ENCODE measurements around the gene AOX1.

AOX1 gene

DNA sequence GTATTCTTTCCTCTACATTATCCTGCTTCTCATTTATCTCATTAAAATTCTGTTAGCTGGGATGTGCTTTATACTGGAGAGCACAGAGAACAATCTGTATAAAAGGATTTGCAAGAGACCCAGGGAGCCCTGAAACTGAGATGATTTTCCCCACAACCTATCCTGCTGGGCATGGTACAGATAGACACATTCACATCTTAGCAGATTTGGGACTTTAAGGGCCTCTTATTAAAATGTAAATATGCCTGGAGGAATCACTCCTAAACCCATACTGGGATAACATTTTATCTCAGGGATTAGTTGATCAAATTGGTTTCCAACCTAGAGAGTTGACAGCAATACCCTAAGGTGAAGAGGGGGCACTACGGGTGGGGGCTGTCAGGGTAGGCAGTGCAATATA is 45.5 kb downstream of the AOX1 start:
- H3K27ac ChIP-seq (ENCODE audit: low read length): no peak overlapping the region
- DNase-seq: no peak
- no peak overlapping the region for H3K4me3 ChIP-seq (ENCODE audit: low read length)
- H3K27me3 ChIP-seq (replicated peaks; ENCODE audit: insufficient read depth, low read length): no peaks in the 10 kb centered on the region
- no peaks in the 10 kb centered on the region for H3K36me3 ChIP-seq (replicated peaks; ENCODE audit: insufficient read depth, low read length)
- H3K79me2 ChIP-seq (ENCODE audit: low read length): no peaks in the 10 kb centered on the region
- H3F3A ChIP-seq (ENCODE audit: insufficient read depth, low read length): no peaks in the 10 kb centered on the region
- H4K20me1 ChIP-seq (ENCODE audit: insufficient read depth, low read length): no peaks in the 10 kb centered on the region
- H3K9me2 ChIP-seq (replicated peaks; ENCODE audit: insufficient read depth, low read length): no peaks in the 10 kb centered on the region
- H2AFZ ChIP-seq (ENCODE audit: low read length): no peak overlapping the region
- H3K4me2 ChIP-seq (ENCODE audit: low read depth, low read length): no peak overlapping the region
- no peaks in the 10 kb centered on the region for H3K4me1 ChIP-seq (ENCODE audit: low read length)
- no peaks in the 10 kb centered on the region for H3K9me3 ChIP-seq (replicated peaks; ENCODE audit: insufficient read depth, low read length)
- H3K9ac ChIP-seq (ENCODE audit: low read length): no peak overlapping the region
- no peak for TF ChIP-seq EZH2 (optimal IDR thresholded peaks at IDR 0.05; ENCODE audit: low read depth, low read length)
- TF ChIP-seq EZH2phosphoT487 (IDR thresholded peaks at IDR 0.05; ENCODE audit: low read length): no peak
- TF ChIP-seq, protein P1, sequence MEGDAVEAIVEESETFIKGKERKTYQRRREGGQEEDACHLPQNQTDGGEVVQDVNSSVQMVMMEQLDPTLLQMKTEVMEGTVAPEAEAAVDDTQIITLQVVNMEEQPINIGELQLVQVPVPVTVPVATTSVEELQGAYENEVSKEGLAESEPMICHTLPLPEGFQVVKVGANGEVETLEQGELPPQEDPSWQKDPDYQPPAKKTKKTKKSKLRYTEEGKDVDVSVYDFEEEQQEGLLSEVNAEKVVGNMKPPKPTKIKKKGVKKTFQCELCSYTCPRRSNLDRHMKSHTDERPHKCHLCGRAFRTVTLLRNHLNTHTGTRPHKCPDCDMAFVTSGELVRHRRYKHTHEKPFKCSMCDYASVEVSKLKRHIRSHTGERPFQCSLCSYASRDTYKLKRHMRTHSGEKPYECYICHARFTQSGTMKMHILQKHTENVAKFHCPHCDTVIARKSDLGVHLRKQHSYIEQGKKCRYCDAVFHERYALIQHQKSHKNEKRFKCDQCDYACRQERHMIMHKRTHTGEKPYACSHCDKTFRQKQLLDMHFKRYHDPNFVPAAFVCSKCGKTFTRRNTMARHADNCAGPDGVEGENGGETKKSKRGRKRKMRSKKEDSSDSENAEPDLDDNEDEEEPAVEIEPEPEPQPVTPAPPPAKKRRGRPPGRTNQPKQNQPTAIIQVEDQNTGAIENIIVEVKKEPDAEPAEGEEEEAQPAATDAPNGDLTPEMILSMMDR (IDR thresholded peaks at IDR 0.05; ENCODE audit: low read length): no peak

DNA sequence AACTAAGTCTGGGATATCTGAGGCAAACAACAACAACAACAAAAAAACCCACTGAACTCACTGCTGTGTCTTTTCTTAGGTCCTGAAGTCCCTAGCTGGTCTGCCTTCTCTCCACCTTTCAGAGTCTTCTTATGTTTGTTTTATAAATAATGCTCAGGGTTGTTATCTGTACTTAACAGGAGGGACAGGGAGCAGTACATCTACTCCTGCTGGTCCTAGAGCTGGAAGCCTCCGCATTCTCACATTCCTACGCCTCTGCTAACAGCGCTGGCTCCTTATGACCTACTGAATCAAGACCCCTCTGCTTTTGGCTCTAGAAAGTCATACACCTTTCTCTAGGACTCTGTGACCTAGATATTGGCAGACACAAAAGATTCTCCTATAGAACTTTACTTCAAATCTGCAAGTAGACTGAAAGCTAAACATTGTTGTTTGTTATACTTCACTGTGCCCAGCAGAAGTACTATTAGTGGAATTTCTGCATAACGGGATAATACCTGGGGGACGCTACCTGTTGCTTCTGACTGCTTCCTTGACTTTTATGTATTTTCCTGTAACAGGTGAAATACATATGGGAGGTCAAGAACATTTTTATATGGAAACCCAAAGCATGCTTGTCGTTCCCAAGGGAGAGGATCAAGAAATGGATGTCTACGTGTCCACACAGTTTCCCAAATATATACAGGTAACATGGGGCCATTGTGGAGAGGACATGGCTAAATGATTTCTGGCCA is 48.6 kb downstream of the AOX1 start:
- Histone ChIP-seq H3K27ac (ENCODE audit: low read length) (no peak overlapping the region), H4K20me1 (ENCODE audit: insufficient read depth, low read length) (no peaks in the 10 kb centered on the region), H3K4me3 (ENCODE audit: low read length) (no peak overlapping the region), H3K9ac (ENCODE audit: low read length) (no peak overlapping the region), H3K4me1 (ENCODE audit: low read length) (no peaks in the 10 kb centered on the region), H3K79me2 (ENCODE audit: low read length) (no peaks in the 10 kb centered on the region), H3K9me3 (replicated peaks; ENCODE audit: insufficient read depth, low read length) (no peaks in the 10 kb centered on the region), H3F3A (ENCODE audit: insufficient read depth, low read length) (no peaks in the 10 kb centered on the region), H3K4me2 (ENCODE audit: low read depth, low read length) (no peak overlapping the region), H2AFZ (ENCODE audit: low read length) (no peak overlapping the region), H3K27me3 (replicated peaks; ENCODE audit: insufficient read depth, low read length) (no peaks in the 10 kb centered on the region), H3K36me3 (replicated peaks; ENCODE audit: insufficient read depth, low read length) (no peaks in the 10 kb centered on the region), H3K9me2 (replicated peaks; ENCODE audit: insufficient read depth, low read length) (no peaks in the 10 kb centered on the region)
- TF ChIP-seq, protein P1 (IDR thresholded peaks at IDR 0.05; ENCODE audit: low read length): no peak
- TF ChIP-seq EZH2phosphoT487 (IDR thresholded peaks at IDR 0.05; ENCODE audit: low read length) (no peak), EZH2 (optimal IDR thresholded peaks at IDR 0.05; ENCODE audit: low read depth, low read length) (no peak)
- DNase-seq: no peak

DNA sequence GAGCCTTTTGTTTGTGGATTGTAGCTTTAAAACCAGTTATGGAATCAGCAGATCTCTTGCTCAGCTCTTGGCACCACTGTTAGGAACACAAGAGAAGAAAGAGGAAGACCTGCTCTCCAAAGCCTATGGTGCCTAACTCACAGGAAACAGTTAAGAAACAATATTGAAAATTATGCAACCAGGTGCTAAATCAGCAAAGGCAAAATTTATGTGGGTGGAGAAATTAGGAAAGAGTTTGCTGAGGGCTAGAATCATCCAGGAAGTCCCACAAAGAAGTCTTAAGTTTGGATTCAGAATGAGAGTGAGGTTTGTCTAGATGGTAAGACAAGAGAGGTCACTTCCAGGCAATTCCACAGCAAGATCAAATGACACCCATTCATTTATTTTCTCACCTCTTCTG is 49.4 kb downstream of the AOX1 start:
- Histone ChIP-seq H3K9me2 (replicated peaks; ENCODE audit: insufficient read depth, low read length) (no peaks in the 10 kb centered on the region), H3F3A (ENCODE audit: insufficient read depth, low read length) (no peaks in the 10 kb centered on the region), H3K36me3 (replicated peaks; ENCODE audit: insufficient read depth, low read length) (no peaks in the 10 kb centered on the region), H3K27ac (ENCODE audit: low read length) (no peak overlapping the region), H4K20me1 (ENCODE audit: insufficient read depth, low read length) (no peaks in the 10 kb centered on the region), H3K9ac (ENCODE audit: low read length) (no peak overlapping the region), H3K4me3 (ENCODE audit: low read length) (no peak overlapping the region), H3K79me2 (ENCODE audit: low read length) (no peaks in the 10 kb centered on the region), H3K4me1 (ENCODE audit: low read length) (no peaks in the 10 kb centered on the region), H3K9me3 (replicated peaks; ENCODE audit: insufficient read depth, low read length) (no peaks in the 10 kb centered on the region), H2AFZ (ENCODE audit: low read length) (no peak overlapping the region), H3K27me3 (replicated peaks; ENCODE audit: insufficient read depth, low read length) (no peaks in the 10 kb centered on the region), H3K4me2 (ENCODE audit: low read depth, low read length) (no peak overlapping the region)
- no peak for DNase-seq
- TF ChIP-seq EZH2 (optimal IDR thresholded peaks at IDR 0.05; ENCODE audit: low read depth, low read length) (no peak), EZH2phosphoT487 (IDR thresholded peaks at IDR 0.05; ENCODE audit: low read length) (no peak)
- TF ChIP-seq, protein P1 (IDR thresholded peaks at IDR 0.05; ENCODE audit: low read length): no peak

Measured in MM.1S (cell line).